Gastrocnemius medialis (tissue), 4 donors: Measurements from ENCODE around the gene HGS. TPM values are rescaled to one million over a fixed set of nuclear protein-coding genes. Genes with fewer than 3 reads are reported as not detected.
A peak's percentile ranks its signal among the peaks of the same experiment; 100 is the strongest.
"Not testable (repeated sequence)": the region's sequence is repeated elsewhere in the genome, so short reads cannot be mapped to it uniquely, and the experiment has no call there.

Experiments used
- ATAC-seq, 2 donors: fragments of 150-250 bp; one replicate each; pipeline ENCODE4 v1.9.1; 2016
- DNase-seq, 2 donors: peaks; one replicate each; pipeline ENCODE4 v3.0.0-alpha.2; 2019
- H3K27ac ChIP-seq, 4 donors: fragments of 200-600 bp; sonication (generic); 1 replicate in 1 of 4; 2 replicates in 3 of 4; pipeline ENCODE4 v1.5.1; 2016 to 2018; ENCODE audit warnings: mild to moderate bottlenecking in 2 of 4, moderate library complexity in 1 of 4
- H3K27me3 ChIP-seq, 3 donors: fragments of 200-600 bp; sonication (generic) in 2 of 3; 1 replicate in 1 of 3; 2 replicates in 2 of 3; pipeline versions ENCODE4 v1.5.1 to v1.6.0; 2016 to 2019; ENCODE audit warnings: mild to moderate bottlenecking in 1 of 3, moderate library complexity in 1 of 3
- H3K36me3 ChIP-seq, 2 donors: fragments of 200-600 bp; sonication (generic) in 1 of 2; one replicate each; pipeline ENCODE4 v1.5.1; 2017 to 2018
- H3K4me1 ChIP-seq, 2 donors: fragments of 200-600 bp; sonication (generic) in 1 of 2; one replicate each; pipeline ENCODE4 v1.5.1; 2016 to 2017; ENCODE audit warnings: mild to moderate bottlenecking in 2 of 2
- H3K4me3 ChIP-seq, 4 donors: fragments of 200-600 bp; sonication (generic) in 3 of 4; 1 replicate in 1 of 4; 2 replicates in 3 of 4; pipeline ENCODE4 v1.5.1; 2016 to 2019; ENCODE audit warnings: mild to moderate bottlenecking in 2 of 4
- H3K9me3 ChIP-seq, 3 donors: fragments of 200-600 bp; sonication (generic) in 2 of 3; 1 replicate in 1 of 3; 2 replicates in 2 of 3; pipeline ENCODE4 v1.5.1; 2016 to 2019
- CTCF ChIP-seq, 5 experiments: fragments of 450-650 bp in 3 of 5; fragments of 200-600 bp in 2 of 5; sonication (generic) in 2 of 5; IDR thresholded peaks in 4 of 5; conservative IDR thresholded peaks in 1 of 5; 1 replicate in 4 of 5; 2 replicates in 1 of 5; pipeline ENCODE4 v1.5.1; 2016 to 2019; ENCODE audit warnings: antibody characterized with exemption in 5 of 5, mild to moderate bottlenecking in 3 of 5, moderate library complexity in 3 of 5
- POLR2A ChIP-seq, 2 donors: fragments of 450-650 bp; IDR thresholded peaks; one replicate each; pipeline ENCODE4 v1.6.1; 2017; ENCODE audit warnings: antibody characterized with exemption in 2 of 2, mild to moderate bottlenecking in 2 of 2, moderate library complexity in 2 of 2
- in situ Hi-C, 4 donors: fragments of 200-750 bp; cut with MboI; loops; one replicate each; pipeline versions ENCODE4 v1.15.0 to v1.8.0; 2017; ENCODE audit warnings: low sequenced_read_pairs in 4 of 4
- intact Hi-C: fragments of 100-400 bp; cut with DNase I; formaldehyde crosslinking; loops from one replicate; pipeline ENCODE4 v1.15.1; 2023; ENCODE audit warnings: low total_unique reads
- total RNA-seq, 4 donors: library from RNA; depleted of rRNA; stranded (reverse); fragments of >200 nt; gene quantifications; one replicate each; pipeline versions ENCODE4 v1.1.0 to v1.2.3, GENCODE V29; 2016

Gene HGS
- total RNA-seq, 4 donors from 2014 or later = 62.1 to 150 (median 113) TPM

GRCh38 chr17:81673561-81674258 lies 10.1 kb upstream of the HGS start:
- no peak overlapping the region for H3K27ac ChIP-seq
- H3K36me3 ChIP-seq = peaks cover 0 to 58% of the 10 kb centered on the region in 2 donors
- ATAC-seq = no peak
- in situ Hi-C loops = no loop called here
- H3K9me3 ChIP-seq = no peaks in the 10 kb centered on the region
- no peaks in the 10 kb centered on the region for H3K4me1 ChIP-seq
- DNase-seq = no peak
- H3K4me3 ChIP-seq = no peak overlapping the region
- TF ChIP-seq POLR2A (IDR thresholded peaks at IDR 0.05) = no peak
- no peak for TF ChIP-seq CTCF (IDR thresholded peaks at IDR 0.05 in 4 of 5, conservative IDR thresholded peaks at IDR 0.05 in 1 of 5)
- H3K27me3 ChIP-seq = no peaks in the 10 kb centered on the region
- intact Hi-C loops = no loop called here

GRCh38 chr17:81675515-81676221 lies 8.1 kb upstream of the HGS start:
- H3K9me3 ChIP-seq, H3K27ac ChIP-seq, H3K4me1 ChIP-seq, H3K4me3 ChIP-seq, in situ Hi-C loops, H3K27me3 ChIP-seq, ATAC-seq: not testable (repeated sequence)
- intact Hi-C loops = loop anchor here (5.0 kb wide), 1 partner anchor 37 kb away; the partner anchor contains the start of gene SLC25A10
- DNase-seq = peak in 1 of 2 donors; percentile 39
- TF ChIP-seq CTCF (IDR thresholded peaks at IDR 0.05 in 4 of 5, conservative IDR thresholded peaks at IDR 0.05 in 1 of 5) = peak; percentile 48 to 67 (median 62)
- H3K36me3 ChIP-seq = peaks cover 0 to 38% of the 10 kb centered on the region in 2 donors

GRCh38 chr17:81676906-81677305 lies 6.9 kb upstream of the HGS start:
- Histone ChIP-seq H3K4me1 (no peaks in the 10 kb centered on the region), H3K36me3 (peaks cover 0 to 26% of the 10 kb centered on the region in 2 donors), H3K27ac (no peak overlapping the region), H3K27me3 (no peaks in the 10 kb centered on the region), H3K4me3 (no peak overlapping the region), H3K9me3 (no peaks in the 10 kb centered on the region)
- ATAC-seq = peak in 1 of 2 donors; percentile 64
- intact Hi-C loops = loop anchor here (5.0 kb wide), 1 partner anchor 35 kb away; the partner anchor contains the start of gene SLC25A10
- DNase-seq = peak in 1 of 2 donors; percentile 39
- TF ChIP-seq CTCF (IDR thresholded peaks at IDR 0.05 in 4 of 5, conservative IDR thresholded peaks at IDR 0.05 in 1 of 5) = no peak
- no peak for TF ChIP-seq POLR2A (IDR thresholded peaks at IDR 0.05)
- in situ Hi-C loops = no loop called here

GRCh38 chr17:81680150-81680549 lies 3.7 kb upstream of the HGS start:
- Histone ChIP-seq H3K27ac (no peak overlapping the region), H3K36me3 (no peaks in the 10 kb centered on the region), H3K9me3 (no peaks in the 10 kb centered on the region), H3K4me3 (no peak overlapping the region), H3K4me1 (peaks cover 16 to 20% of the 10 kb centered on the region in 2 donors), H3K27me3 (no peaks in the 10 kb centered on the region)
- no peak for DNase-seq
- in situ Hi-C loops (no loop called here), intact Hi-C loops (no loop called here)
- no peak for ATAC-seq
- TF ChIP-seq CTCF (IDR thresholded peaks at IDR 0.05 in 4 of 5, conservative IDR thresholded peaks at IDR 0.05 in 1 of 5) (no peak), POLR2A (IDR thresholded peaks at IDR 0.05) (no peak)
